GM12874 (cell line): ENCODE data around the gene GAL3ST2.

Experiments used
- CTCF ChIP-seq: IDR thresholded peaks from 2 replicates; pipeline ENCODE4 v1.5.1; 2011; ENCODE audit warnings: low read depth, mild to moderate bottlenecking, control low read depth, low read length, moderate library complexity; ENCODE audit not compliant: insufficient read depth

The GAL3ST2 gene

GRCh38 chr2:241741016-241741415 lies 35.6 kb upstream of the GAL3ST2 start:
- TF ChIP-seq CTCF = no peak

- no peak for TF ChIP-seq CTCF
Measured at GRCh38 chr2:241742320-241742939, 34.2 kb upstream of the GAL3ST2 start.

GRCh38 chr2:241743620-241744019 lies 33.0 kb upstream of the GAL3ST2 start:
- no peak for TF ChIP-seq CTCF

GRCh38 chr2:241744028-241744754 lies 32.4 kb upstream of the GAL3ST2 start:
- TF ChIP-seq CTCF = no peak

- no peak for TF ChIP-seq CTCF
Measured at GRCh38 chr2:241745276-241745675, 31.3 kb upstream of the GAL3ST2 start.

DNA sequence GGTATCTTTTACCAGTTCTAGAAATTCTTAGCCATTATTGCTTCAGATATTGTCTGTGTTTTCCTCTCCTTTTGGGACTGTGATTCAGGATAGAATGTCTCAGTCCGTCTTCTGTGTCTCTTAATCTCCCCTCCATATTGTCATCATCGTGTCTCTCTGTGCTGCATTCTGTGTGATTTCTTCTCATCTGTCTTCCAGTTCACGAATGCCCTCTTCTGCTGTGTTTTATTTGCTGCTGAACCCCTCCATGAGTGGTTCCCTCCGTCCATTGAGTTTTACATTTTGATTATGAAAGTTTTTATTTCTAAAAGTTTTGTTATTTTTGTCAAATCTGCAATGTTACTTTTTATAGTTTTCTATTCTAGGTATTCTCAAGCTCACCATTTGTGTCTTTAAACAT lies 30.5 kb upstream of the GAL3ST2 start:
- no peak for TF ChIP-seq CTCF

DNA sequence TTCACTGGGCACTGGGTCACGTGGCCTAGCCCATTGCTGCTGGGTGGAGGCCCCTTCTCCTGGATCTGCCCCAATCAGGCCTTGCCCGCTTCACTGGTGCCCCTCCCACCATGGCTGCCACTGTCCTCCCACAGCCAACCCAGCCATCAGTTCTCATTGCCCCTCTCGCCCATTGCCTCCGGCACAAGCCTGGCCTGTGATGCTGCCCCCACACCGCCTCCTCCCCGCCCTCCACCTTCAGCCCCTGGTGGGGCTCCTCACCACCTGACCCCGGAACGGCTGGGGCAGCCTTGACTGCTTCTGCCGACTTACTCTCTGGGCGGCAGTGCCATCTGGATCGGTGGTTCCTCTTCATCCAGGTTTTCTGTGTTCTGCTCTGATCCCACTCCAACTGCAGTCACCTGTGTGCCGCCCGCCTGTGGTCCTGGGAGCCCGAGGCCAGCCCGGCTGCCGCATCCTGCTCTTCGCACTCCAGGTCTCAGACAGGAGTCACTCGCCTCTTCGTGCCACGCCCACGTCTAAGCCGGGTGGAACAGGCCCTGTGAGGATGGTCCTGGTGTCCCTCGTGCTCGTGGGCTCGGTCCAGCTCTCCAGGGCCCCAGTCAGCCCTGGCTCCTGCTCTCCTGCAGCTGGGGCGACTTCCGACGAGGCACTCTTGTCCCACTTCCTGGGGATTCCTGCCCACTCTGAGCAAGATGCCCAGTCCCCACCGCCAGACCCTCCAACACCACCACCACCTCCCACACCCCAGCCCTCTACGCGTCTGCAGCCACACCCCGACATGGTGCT lies 28.0 kb upstream of the GAL3ST2 start:
- no peak for TF ChIP-seq CTCF
